Naive thymus-derived CD4-positive, alpha-beta T cell (primary cell): Measurements from ENCODE around the gene FBXO46. TPM values are rescaled to one million over a fixed set of nuclear protein-coding genes. Genes with fewer than 3 reads are reported as not detected.
"Not testable (repeated sequence)": the region's sequence is repeated elsewhere in the genome, so short reads cannot be mapped to it uniquely, and the experiment has no call there.

Source experiments
- ATAC-seq: fragments of 150-1000 bp; cut with Tn5 transposase; 2 replicates; pipeline ENCODE4 v1.10.0; 2021; ENCODE audit warnings: mild to moderate bottlenecking, moderate library complexity
- CTCF ChIA-PET: fragments of 350-600 bp; sonication (Branson Sonifier 250); formaldehyde crosslinking; loops from one replicate; lab custom pipeline; 2021; ENCODE audit warnings: antibody characterized with exemption; lab: Charles Lee
- POLR2A ChIA-PET: fragments of 350-600 bp; sonication (Branson Sonifier 250); formaldehyde crosslinking; loops from one replicate; lab custom pipeline; 2021; ENCODE audit warnings: antibody characterized with exemption, inconsistent platforms; lab: Charles Lee
- DNase-seq, 9 donors: peaks; one replicate each; pipeline versions ENCODE4 v3.0.0 to v3.0.0-alpha.2; 2020 to 2022; ENCODE audit warnings: mixed read lengths in 1 of 9
- H3K27ac ChIP-seq: one replicate; pipeline ENCODE4 v1.7.0; 2013; ENCODE audit warnings: mild to moderate bottlenecking, low read depth, low read length, moderate library complexity
- H3K27me3 ChIP-seq, 2 donors: one replicate each; pipeline ENCODE4 v1.7.0; 2013; ENCODE audit warnings: low read length in 2 of 2, mild to moderate bottlenecking in 2 of 2, moderate library complexity in 2 of 2; ENCODE audit not compliant: control insufficient read depth in 2 of 2, insufficient read depth in 2 of 2
- H3K36me3 ChIP-seq, 3 experiments: 1 replicate in 2 of 3; 2 replicates in 1 of 3; pipeline ENCODE4 v1.7.0; 2013; ENCODE audit warnings: low read length in 3 of 3, mild to moderate bottlenecking in 3 of 3, moderate library complexity in 1 of 3; ENCODE audit not compliant: insufficient read depth in 3 of 3, control insufficient read depth in 2 of 3
- H3K4me1 ChIP-seq, 2 donors: one replicate each; pipeline ENCODE4 v1.7.0; 2013; ENCODE audit warnings: low read length in 2 of 2, mild to moderate bottlenecking in 2 of 2, moderate library complexity in 1 of 2; ENCODE audit not compliant: control insufficient read depth in 2 of 2, insufficient read depth in 2 of 2
- H3K4me3 ChIP-seq: 2 replicates; pipeline ENCODE4 v1.7.0; 2013; ENCODE audit warnings: mild to moderate bottlenecking, low read length
- H3K9me3 ChIP-seq, 3 experiments: 1 replicate in 2 of 3; 2 replicates in 1 of 3; pipeline ENCODE4 v1.7.0; 2013; ENCODE audit warnings: low read length in 3 of 3; ENCODE audit not compliant: control insufficient read depth in 2 of 3
- H3K27ac Mint-ChIP-seq, 9 donors: one replicate each; pipeline ENCODE4 v1.8.0; 2020 to 2022; ENCODE audit warnings: mixed read lengths in 9 of 9, mild to moderate bottlenecking in 8 of 9, moderate library complexity in 5 of 9, inconsistent platforms in 2 of 9
- H3K27me3 Mint-ChIP-seq, 5 donors: one replicate each; pipeline ENCODE4 v1.8.0; 2021 to 2022; ENCODE audit warnings: mixed read lengths in 5 of 5, mild to moderate bottlenecking in 1 of 5
- H3K36me3 Mint-ChIP-seq, 5 donors: one replicate each; pipeline ENCODE4 v1.8.0; 2020 to 2022; ENCODE audit warnings: mixed read lengths in 5 of 5, mild to moderate bottlenecking in 3 of 5, inconsistent platforms in 1 of 5
- H3K4me1 Mint-ChIP-seq, 7 donors: one replicate each; pipeline ENCODE4 v1.8.0; 2020 to 2022; ENCODE audit warnings: mixed read lengths in 7 of 7, mild to moderate bottlenecking in 3 of 7, inconsistent platforms in 1 of 7
- H3K4me3 Mint-ChIP-seq, 10 donors: one replicate each; pipeline ENCODE4 v1.8.0; 2020 to 2022; ENCODE audit warnings: mild to moderate bottlenecking in 10 of 10, mixed read lengths in 10 of 10, moderate library complexity in 6 of 10, inconsistent platforms in 2 of 10
- H3K9me3 Mint-ChIP-seq, 11 donors: one replicate each; pipeline ENCODE4 v1.8.0; 2020 to 2022; ENCODE audit warnings: mixed read lengths in 11 of 11, mild to moderate bottlenecking in 4 of 11, inconsistent platforms in 1 of 11, moderate library complexity in 1 of 11
- intact Hi-C, 2 donors: fragments of 100-400 bp; cut with micrococcal nuclease; formaldehyde crosslinking; loops; one replicate each; pipeline ENCODE4 v1.15.1; 2023
- polyA plus RNA-seq, 2 donors: library from polyadenylated mRNA; unstranded; fragments of 300-500 nt; fragmentation: Illumina TruSeq; gene quantifications; one replicate each; pipeline ENCODE4 v1.2.3, GENCODE V29; 2021
- total RNA-seq, 6 experiments: library from RNA in 5 of 6; stranded (reverse) in 5 of 6; gene quantifications; 1 replicate in 5 of 6; 2 replicates in 1 of 6; pipeline ENCODE4 v1.2.3 and lab custom pipeline; 2021 to 2026

Gene FBXO46
- total and polyA plus RNA-seq, 7 experiments from 2014 or later, result 11.1 to 52.9 (median 29.3) TPM

- H3K27ac Mint-ChIP-seq, H3K27me3 ChIP-seq, H3K9me3 ChIP-seq, H3K4me3 Mint-ChIP-seq, DNase-seq, H3K9me3 Mint-ChIP-seq, H3K4me3 ChIP-seq, ATAC-seq, intact Hi-C loops, H3K27me3 Mint-ChIP-seq, H3K27ac ChIP-seq: not testable (repeated sequence)
- H3K4me1 Mint-ChIP-seq, result peaks cover 5 to 16% (median 12%) of the 10 kb centered on the region in 7 donors
- ChIA-PET CTCF (interaction anchor here (0.8 kb wide), 1 partner anchor 10 kb away, joined by 3 read pairs; no protein-coding TSS in a partner anchor), POLR2A (interaction anchor here (0.8 kb wide), 1 partner anchor 17 kb away, joined by 3 read pairs; the partner anchor contains the start of gene GIPR)
- Histone ChIP-seq H3K36me3 (peaks cover 5 to 51% (median 15%) of the 10 kb centered on the region in 3 experiments), H3K4me1 (peaks cover 6 to 11% of the 10 kb centered on the region in 2 donors)
- H3K36me3 Mint-ChIP-seq, result peaks cover 0 to 33% (median 7%) of the 10 kb centered on the region in 5 donors
Observed at GRCh38 chr19:45685045-45685444, 45.7 kb downstream of the FBXO46 start.

- H3K36me3 Mint-ChIP-seq, result peaks cover 0 to 28% (median 3%) of the 10 kb centered on the region in 5 donors
- Histone ChIP-seq H3K4me1 (peaks cover 8 to 11% of the 10 kb centered on the region in 2 donors), H3K27ac (no peak overlapping the region), H3K36me3 (peaks cover 5 to 37% (median 13%) of the 10 kb centered on the region in 3 experiments), H3K9me3 (no peaks in the 10 kb centered on the region), H3K4me3 (no peak overlapping the region), H3K27me3 (no peaks in the 10 kb centered on the region)
- no peak overlapping the region for H3K4me3 Mint-ChIP-seq
- H3K27me3 Mint-ChIP-seq, result no peaks in the 10 kb centered on the region
- H3K4me1 Mint-ChIP-seq, result peaks cover 5 to 12% (median 9%) of the 10 kb centered on the region in 7 donors
- POLR2A ChIA-PET, result interaction anchor here (0.9 kb wide), 1 partner anchor 47 kb away, joined by 3 read pairs; no protein-coding TSS in a partner anchor
- CTCF ChIA-PET, result interaction anchor here (1.0 kb wide), 1 partner anchor 12 kb away, joined by 3 read pairs; no protein-coding TSS in a partner anchor
- ATAC-seq, result no peak
- H3K9me3 Mint-ChIP-seq, result no peaks in the 10 kb centered on the region
- no peak for DNase-seq
- H3K27ac Mint-ChIP-seq, result peak overlapping the region in 2 of 9 donors; percentile 22 to 48
- intact Hi-C loops, result no loop called here
Observed at GRCh38 chr19:45682908-45683307, 47.8 kb downstream of the FBXO46 start.

- Histone ChIP-seq H3K36me3 (peaks cover 0 to 29% (median 6%) of the 10 kb centered on the region in 3 experiments), H3K4me1 (peaks cover 11 to 12% of the 10 kb centered on the region in 2 donors), H3K9me3 (no peaks in the 10 kb centered on the region), H3K27me3 (no peaks in the 10 kb centered on the region), H3K4me3 (peak overlapping the region; percentile 48), H3K27ac (no peak overlapping the region)
- peak overlapping the region in 5 of 9 donors; percentile 47 to 87 (median 73) for H3K27ac Mint-ChIP-seq
- POLR2A ChIA-PET, result interaction anchor here (2.1 kb wide), 1 partner anchor 9 kb away, joined by 15 read pairs; the partner anchor contains the start of genes QPCTL and SNRPD2
- H3K36me3 Mint-ChIP-seq, result peaks cover 0 to 22% (median 3%) of the 10 kb centered on the region in 5 donors
- H3K27me3 Mint-ChIP-seq, result peaks cover 0 to 2% (median 0%) of the 10 kb centered on the region in 5 donors
- no peaks in the 10 kb centered on the region for H3K9me3 Mint-ChIP-seq
- H3K4me3 Mint-ChIP-seq, result peak overlapping the region in 5 of 10 donors; percentile 0 to 77 (median 76)
- intact Hi-C loops, result no loop called here
- DNase-seq (no peak), ATAC-seq (no peak)
- peaks cover 7 to 18% (median 16%) of the 10 kb centered on the region in 7 donors for H3K4me1 Mint-ChIP-seq
- CTCF ChIA-PET, result interaction anchor here (1.0 to 2.1 kb wide), 2 partner anchors 12 to 25 kb away, joined by 3 to 4 read pairs; no protein-coding TSS in a partner anchor
Observed at GRCh38 chr19:45682117-45682516, 48.6 kb downstream of the FBXO46 start.

- peak overlapping the region; percentile 48 for H3K4me3 ChIP-seq
- ATAC-seq, result peak; percentile 92
- peaks cover 13 to 16% of the 10 kb centered on the region in 2 donors for H3K4me1 ChIP-seq
- Mint-ChIP-seq H3K36me3 (peaks cover 0 to 17% (median 3%) of the 10 kb centered on the region in 5 donors), H3K27me3 (peaks cover 0 to 4% (median 0%) of the 10 kb centered on the region in 5 donors), H3K4me1 (peaks cover 7 to 22% (median 20%) of the 10 kb centered on the region in 7 donors), H3K4me3 (peak overlapping the region; percentile 74 to 88 (median 80)), H3K27ac (peak overlapping the region in 8 of 9 donors; percentile 43 to 87 (median 75)), H3K9me3 (no peaks in the 10 kb centered on the region)
- ChIA-PET POLR2A (interaction anchor here (1.1 to 3.6 kb wide), 3 partner anchors 10 to 32 kb away, joined by 3 to 18 read pairs (median 15); partner anchors contain the start of genes GIPR, QPCTL and SNRPD2), CTCF (interaction anchor here (1.0 to 2.1 kb wide), 6 partner anchors 10 to 88 kb away, joined by 3 to 17 read pairs (median 4); partner anchors contain the start of genes QPCTL, SIX5 and SNRPD2)
- intact Hi-C loops, result loop anchor here (1.0 kb wide), 10 partner anchors 10 to 254 kb away; partner anchors contain the start of genes QPCTL (in 2 of the 2) and GIPR (in 1 of the 2)
- H3K27me3 ChIP-seq, result no peaks in the 10 kb centered on the region
- peak overlapping the region; percentile 37 for H3K27ac ChIP-seq
- H3K9me3 ChIP-seq, result no peaks in the 10 kb centered on the region
- H3K36me3 ChIP-seq, result peaks cover 0 to 25% (median 4%) of the 10 kb centered on the region in 3 experiments
- DNase-seq, result peak; percentile 76 to 94 (median 87)
Observed at GRCh38 chr19:45681391-45682015, 49.2 kb downstream of the FBXO46 start.

- H3K4me1 ChIP-seq, result peaks cover 14 to 17% of the 10 kb centered on the region in 2 donors
- ChIA-PET CTCF (interaction anchor here (0.6 to 2.7 kb wide), 6 partner anchors 8 to 632 kb away, joined by 3 to 13 read pairs (median 4); partner anchors contain the start of genes FBXO46, QPCTL and SNRPD2), POLR2A (interaction anchor here (0.5 to 3.6 kb wide), 8 partner anchors 9 to 174 kb away, joined by 3 to 18 read pairs (median 4); partner anchors contain the start of genes GIPR, QPCTL and SNRPD2)
- peak overlapping the region in 8 of 9 donors; percentile 33 to 90 (median 76) for H3K27ac Mint-ChIP-seq
- no peaks in the 10 kb centered on the region for H3K9me3 Mint-ChIP-seq
- H3K4me3 Mint-ChIP-seq, result peak overlapping the region; percentile 80 to 97 (median 90)
- H3K4me3 ChIP-seq, result peak overlapping the region; percentile 40
- peaks cover 7 to 26% (median 24%) of the 10 kb centered on the region in 7 donors for H3K4me1 Mint-ChIP-seq
- H3K36me3 ChIP-seq, result no peaks in the 10 kb centered on the region
- intact Hi-C loops, result loop anchor here in 1 of 2 donors (1.0 kb wide), 2 partner anchors 8 to 15 kb away; partner anchors contain the start of gene QPCTL
- H3K36me3 Mint-ChIP-seq, result peaks cover 0 to 3% (median 0%) of the 10 kb centered on the region in 5 donors
- no peaks in the 10 kb centered on the region for H3K9me3 ChIP-seq
- H3K27me3 Mint-ChIP-seq, result peaks cover 0 to 7% (median 3%) of the 10 kb centered on the region in 5 donors
- ATAC-seq (peak; percentile 71), DNase-seq (peak; percentile 53 to 91 (median 76))
- no peaks in the 10 kb centered on the region for H3K27me3 ChIP-seq
- no peak overlapping the region for H3K27ac ChIP-seq
Observed at GRCh38 chr19:45677351-45678230, 53.1 kb downstream of the FBXO46 start.
